H1 (cell line): Measurements from ENCODE around the gene CCDC86. TPM values are rescaled to one million over a fixed set of nuclear protein-coding genes. Genes with fewer than 3 reads are reported as not detected.

ENCODE experiments used
- CTCF ChIA-PET: fragments of 300-600 bp; sonication (Branson Sonifier 250); formaldehyde crosslinking; loops from one replicate; lab custom pipeline; 2021; ENCODE audit not compliant: partially characterized antibody; lab: Charles Lee
- POLR2A ChIA-PET: fragments of 300-600 bp; sonication (Branson Sonifier 250); formaldehyde crosslinking; loops from one replicate; lab custom pipeline; 2021; ENCODE audit warnings: inconsistent platforms; ENCODE audit not compliant: partially characterized antibody; lab: Charles Lee
- DNase-seq, 2 experiments: peaks; one replicate each; pipeline versions ENCODE4 v3.0.0 to v3.0.0-alpha.2; 2010 to 2022; ENCODE audit warnings: low spot score in 2 of 2, low read depth in 1 of 2, mixed read lengths in 1 of 2
- FAIRE-seq: peaks from 2 replicates; lab custom pipeline; 2011; peaks lifted over from hg19 to GRCh38; lab: Jason Lieb, UNC
- H2AFZ ChIP-seq: 2 replicates; pipeline ENCODE4 v1.8.1; 2012; ENCODE audit warnings: low read length, inconsistent platforms
- H2AK5ac ChIP-seq: 2 replicates; pipeline ENCODE4 v1.6.1; 2013; ENCODE audit warnings: low read depth, low read length
- H2BK120ac ChIP-seq: replicated peaks from 2 replicates; pipeline ENCODE3; 2013; ENCODE audit warnings: low read depth, low read length, inconsistent platforms
- H2BK12ac ChIP-seq: 2 replicates; pipeline ENCODE4 v1.6.1; 2013; ENCODE audit warnings: low read depth, low read length
- H2BK15ac ChIP-seq: 2 replicates; pipeline ENCODE4 v1.6.1; 2013; ENCODE audit warnings: low read length
- H2BK20ac ChIP-seq: 2 replicates; pipeline ENCODE4 v1.6.1; 2013; ENCODE audit warnings: low read length
- H2BK5ac ChIP-seq: 2 replicates; pipeline ENCODE4 v1.6.1; 2013; ENCODE audit warnings: low read depth, low read length
- H3K14ac ChIP-seq: 2 replicates; pipeline ENCODE4 v1.6.1; 2013; ENCODE audit warnings: inconsistent platforms; ENCODE audit not compliant: insufficient read length
- H3K18ac ChIP-seq: 2 replicates; pipeline ENCODE4 v1.6.1; 2013; ENCODE audit warnings: low read length; ENCODE audit errors: extremely low read depth
- H3K23ac ChIP-seq: 2 replicates; pipeline ENCODE4 v1.6.1; 2013; ENCODE audit warnings: inconsistent platforms; ENCODE audit not compliant: insufficient read length
- H3K23me2 ChIP-seq: 2 replicates; pipeline ENCODE4 v1.6.1; 2013; ENCODE audit warnings: low read depth, low read length
- H3K27ac ChIP-seq: 2 replicates; pipeline ENCODE4 v1.6.1; 2011; ENCODE audit warnings: low read depth, low read length, inconsistent platforms
- H3K27me3 ChIP-seq, 4 experiments: replicated peaks in 1 of 4; 1 replicate in 1 of 4; 2 replicates in 3 of 4; pipeline versions ENCODE4 v1.6.1 to v1.8.1; 2011 to 2013; ENCODE audit warnings: low read length in 3 of 4, mild to moderate bottlenecking in 3 of 4, inconsistent platforms in 2 of 4, mixed read lengths in 2 of 4, moderate library complexity in 1 of 4; ENCODE audit not compliant: control insufficient read depth in 3 of 4, insufficient read depth in 3 of 4; ENCODE audit errors: extremely low read depth in 1 of 4
- H3K36me3 ChIP-seq, 4 experiments: 2 replicates each; pipeline versions ENCODE4 v1.6.1 to v1.8.1; 2011 to 2013; ENCODE audit warnings: mild to moderate bottlenecking in 4 of 4, low read length in 3 of 4, moderate library complexity in 2 of 4, control low read depth in 1 of 4, inconsistent platforms in 1 of 4; ENCODE audit not compliant: insufficient read depth in 4 of 4, control insufficient read depth in 2 of 4
- H3K4ac ChIP-seq: replicated peaks from 2 replicates; pipeline ENCODE3; 2013; ENCODE audit warnings: low read length, low read depth, mixed read lengths, inconsistent platforms; ENCODE audit not compliant: insufficient read length
- H3K4me1 ChIP-seq, 4 experiments: replicated peaks in 1 of 4; 1 replicate in 1 of 4; 2 replicates in 3 of 4; pipeline versions ENCODE4 v1.6.1 to v1.8.1; 2011 to 2013; ENCODE audit warnings: low read length in 3 of 4, inconsistent platforms in 2 of 4, mixed read lengths in 1 of 4; ENCODE audit not compliant: insufficient read depth in 4 of 4, control insufficient read depth in 3 of 4
- H3K4me2 ChIP-seq, 2 experiments: 2 replicates each; pipeline versions ENCODE4 v1.6.1 to v1.8.1; 2011 to 2013; ENCODE audit warnings: low read depth in 2 of 2, low read length in 2 of 2, control low read depth in 1 of 2, inconsistent platforms in 1 of 2, mild to moderate bottlenecking in 1 of 2; ENCODE audit not compliant: insufficient read depth in 1 of 2
- H3K4me3 ChIP-seq, 4 experiments: fragments of 200-600, 300-600 bp in 1 of 4; sonication (generic), shearing (Covaris generic), sonication (Bioruptor Twin) in 1 of 4; 2 replicates each; pipeline versions ENCODE4 v1.5.1 to v1.8.1; 2011 to 2016; ENCODE audit warnings: low read length in 4 of 4, low read depth in 3 of 4, control low read depth in 2 of 4, inconsistent platforms in 2 of 4, mild to moderate bottlenecking in 2 of 4, mixed read lengths in 1 of 4, moderate library complexity in 1 of 4; ENCODE audit not compliant: insufficient read depth in 2 of 4; ENCODE audit errors: extremely low read depth in 1 of 4
- H3K56ac ChIP-seq: replicated peaks from 2 replicates; pipeline ENCODE3; 2013; ENCODE audit warnings: low read depth, mild to moderate bottlenecking, mixed read lengths, low read length, inconsistent platforms; ENCODE audit not compliant: insufficient read length
- H3K79me1 ChIP-seq: 2 replicates; pipeline ENCODE4 v1.6.1; 2013; ENCODE audit warnings: low read depth, low read length, control low read depth
- H3K79me2 ChIP-seq, 2 experiments: 2 replicates each; pipeline versions ENCODE4 v1.6.1 to v1.8.1; 2012 to 2013; ENCODE audit warnings: low read length in 2 of 2, mild to moderate bottlenecking in 2 of 2, inconsistent platforms in 1 of 2; ENCODE audit not compliant: insufficient read depth in 2 of 2, control insufficient read depth in 1 of 2
- H3K9ac ChIP-seq, 4 experiments: replicated peaks in 1 of 4; 1 replicate in 1 of 4; 2 replicates in 3 of 4; pipeline versions ENCODE4 v1.6.1 to v1.8.1; 2011 to 2013; ENCODE audit warnings: low read depth in 3 of 4, low read length in 3 of 4, control low read depth in 2 of 4, mild to moderate bottlenecking in 2 of 4, moderate library complexity in 2 of 4, inconsistent platforms in 1 of 4; ENCODE audit errors: extremely low read depth in 1 of 4
- H3K9me3 ChIP-seq, 2 experiments: 2 replicates each; pipeline versions ENCODE4 v1.6.1 to v1.8.1; 2012 to 2013; ENCODE audit warnings: mild to moderate bottlenecking in 2 of 2, moderate library complexity in 2 of 2, control low read depth in 1 of 2, inconsistent platforms in 1 of 2, low read depth in 1 of 2, low read length in 1 of 2, mixed read lengths in 1 of 2; ENCODE audit not compliant: insufficient read depth in 2 of 2
- H4K20me1 ChIP-seq, 2 experiments: replicated peaks in 1 of 2; 2 replicates each; pipeline versions ENCODE3 to v1.8.1; 2011 to 2013; ENCODE audit warnings: inconsistent platforms in 2 of 2, low read length in 2 of 2, mild to moderate bottlenecking in 1 of 2; ENCODE audit not compliant: insufficient read depth in 2 of 2, control insufficient read depth in 1 of 2
- H4K5ac ChIP-seq: 2 replicates; pipeline ENCODE4 v1.6.1; 2013; ENCODE audit warnings: low read length, low read depth, mixed read lengths, inconsistent platforms; ENCODE audit not compliant: insufficient read length
- H4K8ac ChIP-seq: 2 replicates; pipeline ENCODE4 v1.8.0; 2013; ENCODE audit warnings: mild to moderate bottlenecking, moderate library complexity, low read length, inconsistent platforms; ENCODE audit not compliant: insufficient read depth; ENCODE audit errors: extremely low read depth
- H4K91ac ChIP-seq: replicated peaks from 2 replicates; pipeline ENCODE3; 2013; ENCODE audit warnings: low read length, mixed read lengths, inconsistent platforms; ENCODE audit not compliant: insufficient read length
- BACH1 ChIP-seq: IDR thresholded peaks from 2 replicates; pipeline ENCODE4 v1.6.1; 2012; ENCODE audit warnings: low read length, improper control_type of control experiment
- BCL11A ChIP-seq, 2 experiments: IDR thresholded peaks; one replicate each; pipeline ENCODE4 v1.6.1; 2011; ENCODE audit warnings: low read depth in 2 of 2, low read length in 2 of 2, mild to moderate bottlenecking in 2 of 2
- EGR1 ChIP-seq: IDR thresholded peaks from 2 replicates; pipeline ENCODE4 v1.6.1; 2011; ENCODE audit warnings: low read depth, low read length, borderline replicate concordance
- EZH2 ChIP-seq: fragments of 200-600 bp; sonication (generic); IDR thresholded peaks from 2 replicates; pipeline ENCODE4 v1.7.1; 2012; ENCODE audit warnings: low read depth, mild to moderate bottlenecking, moderate library complexity, low read length, inconsistent platforms; ENCODE audit not compliant: severe bottlenecking
- GTF2F1 ChIP-seq: IDR thresholded peaks from 2 replicates; pipeline ENCODE4 v1.6.1; 2012; ENCODE audit warnings: low read depth, low read length, improper control_type of control experiment, borderline replicate concordance
- HDAC2 ChIP-seq, 2 experiments: fragments of 300-600 bp in 1 of 2; sonication (generic) in 1 of 2; IDR thresholded peaks; 2 replicates each; pipeline ENCODE4 v1.6.1; 2011 to 2012; ENCODE audit warnings: low read depth in 2 of 2, low read length in 2 of 2, mild to moderate bottlenecking in 2 of 2, moderate library complexity in 2 of 2, borderline replicate concordance in 1 of 2, inconsistent platforms in 1 of 2
- POU5F1 ChIP-seq: IDR thresholded peaks from 2 replicates; pipeline ENCODE4 v1.6.1; 2011; ENCODE audit warnings: low read depth, mild to moderate bottlenecking, low read length, moderate library complexity
- SP1 ChIP-seq: IDR thresholded peaks from 2 replicates; pipeline ENCODE4 v1.6.1; 2011; ENCODE audit warnings: low read depth, low read length
- TCF12 ChIP-seq: IDR thresholded peaks from 2 replicates; pipeline ENCODE4 v1.6.1; 2011; ENCODE audit warnings: low read depth, mild to moderate bottlenecking, low read length
- TEAD4 ChIP-seq: IDR thresholded peaks from 2 replicates; pipeline ENCODE4 v1.6.1; 2012; ENCODE audit warnings: low read depth, low read length, inconsistent platforms, mixed read lengths
- USF2 ChIP-seq: IDR thresholded peaks from 2 replicates; pipeline ENCODE4 v1.6.1; 2011; ENCODE audit warnings: low read length, improper control_type of control experiment
- WGBS, 2 experiments: shearing (Covaris generic) in 1 of 2; methylation state at CpG; one replicate each; pipeline versions ENCODE4 v1.1.6 to v1.1.7; 2013 to 2015; ENCODE audit warnings: low lambda C conversion rate in 2 of 2, mixed read lengths in 2 of 2, inconsistent platforms in 1 of 2, low coverage in 1 of 2, missing lambda C conversion rate in 1 of 2; ENCODE audit not compliant: insufficient replicate concordance in 2 of 2, insufficient coverage in 1 of 2, insufficient read length in 1 of 2; ENCODE audit errors: extremely low coverage in 1 of 2, missing lambda C conversion rate in 1 of 2; 5-methylcytosine and 5-hydroxymethylcytosine counted together
- polyA plus RNA-seq, 7 experiments: library from polyadenylated mRNA; depleted of rRNA in 3 of 7; stranded (reverse) in 5 of 7; unstranded in 2 of 7; fragments of >200 nt in 5 of 7; fragments of 200-250 nt in 2 of 7; gene quantifications; 1 replicate in 5 of 7; 2 replicates in 1 of 7; 4 replicates in 1 of 7; pipeline versions ENCODE4 v1.2.1 to v1.2.3, GENCODE V29; 2011 to 2013; ENCODE audit warnings: missing spikeins in 2 of 7, mixed read lengths in 2 of 7
- total RNA-seq: library from RNA; stranded (reverse); fragmentation: NEBNext Ultra II Directional; extraction: Animal tissue kit (Norgen Biotek cat#: 25700); gene quantifications from 2 replicates; pipeline ENCODE4 v1.2.1, GENCODE V29; 2021
- TF ChIP-seq, protein P1 (sequence below): IDR thresholded peaks from 2 replicates; pipeline ENCODE4 v1.6.1; 2012; ENCODE audit warnings: inconsistent platforms

Gene CCDC86
- total and polyA plus RNA-seq, 2 of the 8 experiments (the other 6 are each of a cell fraction or from before 2014, with no cell fraction given), result 37.7 to 76.4 TPM

- peaks cover 0 to 19% (median 3%) of the 10 kb centered on the region in 4 experiments; a peak in 5 of 7 replicates for H3K4me1 ChIP-seq
- H3K4me2 ChIP-seq, result no peak overlapping the region
- ChIA-PET POLR2A (no interaction called here), CTCF (interaction anchor here (0.7 to 2.0 kb wide), 3 partner anchors 15 to 1309 kb away, joined by 4 to 7 read pairs (median 5); partner anchors contain the start of gene ZP1)
- peaks cover 6% of the 10 kb centered on the region for H3K79me1 ChIP-seq
- no peak overlapping the region for H3K4me3 ChIP-seq
- H3K9me3 ChIP-seq, result no peaks in the 10 kb centered on the region
- no peak overlapping the region for H2BK12ac ChIP-seq
- no peak overlapping the region for H4K91ac ChIP-seq
- no peak overlapping the region for H4K5ac ChIP-seq
- no peak overlapping the region for H2BK5ac ChIP-seq
- H3K27ac ChIP-seq, result no peak overlapping the region
- no peak overlapping the region for H3K4ac ChIP-seq
- H3K9ac ChIP-seq, result no peak overlapping the region
- H4K20me1 ChIP-seq, result peaks cover 6 to 19% of the 10 kb centered on the region in 2 experiments
- DNase-seq (no peak), FAIRE-seq (no peak)
- H3K14ac ChIP-seq, result no peak overlapping the region
- peaks cover 0 to 2% (median 0%) of the 10 kb centered on the region in 4 experiments; a peak in 1 of 7 replicates for H3K27me3 ChIP-seq
- no peak overlapping the region for H3K23ac ChIP-seq
- H3K18ac ChIP-seq, result no peak overlapping the region
- 73% methylated on average over 13 of the region's 13 CpGs; no CpG with 5 or more reads in 1 of the 2 experiments for WGBS, 2 experiments
- H2BK120ac ChIP-seq, result no peak overlapping the region
- no peak overlapping the region for H3K56ac ChIP-seq
- no peak overlapping the region for H2AK5ac ChIP-seq
- peaks cover 9% of the 10 kb centered on the region; the same call in 1 of the 2 replicates for H3K23me2 ChIP-seq
- H2BK20ac ChIP-seq, result no peak overlapping the region
- H3K36me3 ChIP-seq, result peaks cover 13 to 26% (median 21%) of the 10 kb centered on the region in 4 experiments
- peaks cover 19 to 37% of the 10 kb centered on the region in 2 experiments for H3K79me2 ChIP-seq
- no peak overlapping the region for H2AFZ ChIP-seq
- H4K8ac ChIP-seq, result no peak overlapping the region
- H2BK15ac ChIP-seq, result no peak overlapping the region
- no peak for TF ChIP-seq HDAC2 (IDR thresholded peaks at IDR 0.05; ENCODE audit: borderline replicate concordance in 1 of 2, low read depth in 2 of 2, low read length in 2 of 2)
- no peak for TF ChIP-seq GTF2F1
- TF ChIP-seq EZH2, result no peak
- TF ChIP-seq POU5F1, result no peak
- TF ChIP-seq BACH1, result no peak
- no peak for TF ChIP-seq USF2
- no peak for TF ChIP-seq TCF12
- no peak for TF ChIP-seq TEAD4
- no peak for TF ChIP-seq EGR1
- TF ChIP-seq, protein P1, sequence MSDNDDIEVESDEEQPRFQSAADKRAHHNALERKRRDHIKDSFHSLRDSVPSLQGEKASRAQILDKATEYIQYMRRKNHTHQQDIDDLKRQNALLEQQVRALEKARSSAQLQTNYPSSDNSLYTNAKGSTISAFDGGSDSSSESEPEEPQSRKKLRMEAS, result no peak
- no peak for TF ChIP-seq BCL11A (IDR thresholded peaks at IDR 0.05; ENCODE audit: low read depth in 2 of 2, low read length in 2 of 2)
- no peak for TF ChIP-seq SP1
These were observed 5.4 kb downstream of the CCDC86 start for GRCh38 chr11:60847281-60847680.
